ENCODE results near the gene ACER3. TPM values are rescaled to one million over a fixed set of nuclear protein-coding genes. Genes with fewer than 3 reads are reported as not detected.
"Not testable (repeated sequence)": the region's sequence is repeated elsewhere in the genome, so short reads cannot be mapped to it uniquely, and the experiment has no call there.

ACER3 gene
- total RNA-seq, 1 donor from 2014 or later, result 46.5 TPM

GRCh38 chr11:76836613-76837291, 24.0 kb upstream of the ACER3 start:
- no peak for DNase-seq (ENCODE audit: low spot score)

DNA sequence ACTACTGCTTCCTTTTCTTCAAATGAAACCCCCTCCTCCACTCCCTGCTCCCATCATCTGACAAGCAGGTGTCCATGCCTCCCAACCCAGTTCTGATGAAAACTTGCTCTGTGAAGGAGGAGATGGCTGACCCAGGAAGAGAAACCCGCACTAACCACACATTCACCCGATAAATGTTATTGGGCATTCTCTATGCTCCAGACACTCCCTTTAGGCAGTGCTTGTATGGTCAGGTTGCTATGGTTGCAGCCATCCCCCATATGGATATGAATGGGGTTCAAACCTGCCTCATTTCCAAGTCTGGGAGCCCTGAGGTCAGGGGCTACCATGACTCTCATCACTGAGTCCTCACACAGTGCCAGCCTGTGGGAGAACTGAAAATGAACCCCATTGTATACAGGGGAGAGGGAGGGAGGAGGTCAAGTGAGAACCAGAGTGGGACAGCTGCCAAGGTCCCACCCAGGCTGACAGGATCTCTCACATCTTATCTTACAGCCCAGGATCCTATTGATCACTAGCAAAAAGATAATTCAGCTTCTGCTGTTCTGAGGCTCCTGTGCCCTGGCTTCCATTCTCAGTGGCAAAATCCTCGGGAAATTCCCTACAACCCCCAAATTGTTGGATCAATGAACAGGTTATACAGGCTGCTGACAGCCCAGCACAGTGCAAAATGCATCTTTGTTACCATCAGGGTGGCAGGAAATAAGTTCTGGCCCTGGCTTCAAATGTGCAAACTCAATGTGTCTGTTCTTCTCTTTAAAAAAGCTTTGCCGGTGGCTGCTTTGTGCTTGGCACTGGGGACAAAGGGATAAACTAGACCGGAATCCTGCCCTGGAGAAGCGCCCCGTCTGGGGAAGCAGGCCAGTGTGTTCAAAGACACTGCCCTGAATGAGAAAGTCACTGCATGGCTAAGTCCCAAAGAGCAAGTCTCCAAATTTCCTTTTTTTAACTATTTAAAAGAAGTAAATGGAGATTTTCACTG, 22.7 kb upstream of the ACER3 start:
- DNase-seq (ENCODE audit: low spot score), result no peak

DNA sequence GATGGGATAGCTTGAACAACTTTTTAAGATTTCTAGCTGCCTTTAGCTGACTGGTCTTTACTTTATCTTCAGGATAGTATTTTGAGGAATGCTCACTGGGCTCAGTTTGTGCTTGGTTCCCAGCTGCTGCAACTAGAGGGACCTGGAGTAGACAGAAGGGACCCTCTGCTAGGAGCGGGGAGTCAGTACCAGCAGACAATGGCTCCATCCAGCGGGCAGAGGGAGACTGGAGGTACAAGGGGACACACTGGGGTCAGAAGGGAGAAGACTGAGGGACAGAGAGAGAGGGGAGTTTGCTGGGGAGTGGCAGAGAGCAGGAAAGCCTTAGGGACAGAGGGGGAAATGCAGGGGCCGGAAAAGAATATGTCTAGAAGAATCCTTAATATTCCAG, 22.0 kb upstream of the ACER3 start:
- no peak for DNase-seq (ENCODE audit: low spot score)

DNA sequence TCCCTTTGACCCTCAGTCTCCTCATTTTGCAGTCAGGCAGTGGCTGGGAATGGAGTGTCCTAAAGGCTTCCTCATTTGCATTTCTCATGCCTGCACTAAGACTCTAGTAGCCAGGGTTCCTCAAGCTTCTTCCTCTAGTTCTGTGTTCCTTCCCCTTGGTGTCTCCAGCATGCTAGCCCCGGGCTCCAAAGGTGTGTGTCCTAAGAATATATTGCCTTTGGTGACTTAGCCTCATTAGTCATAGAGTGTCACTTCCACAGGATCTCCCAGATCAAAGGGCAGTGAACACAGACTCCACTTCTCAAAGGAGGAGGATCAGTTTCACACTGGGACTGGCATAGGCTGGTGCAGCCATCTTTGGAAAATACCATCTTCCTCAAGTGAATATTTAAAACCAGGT, 21.4 kb upstream of the ACER3 start:
- no peak for DNase-seq (ENCODE audit: low spot score)

DNA sequence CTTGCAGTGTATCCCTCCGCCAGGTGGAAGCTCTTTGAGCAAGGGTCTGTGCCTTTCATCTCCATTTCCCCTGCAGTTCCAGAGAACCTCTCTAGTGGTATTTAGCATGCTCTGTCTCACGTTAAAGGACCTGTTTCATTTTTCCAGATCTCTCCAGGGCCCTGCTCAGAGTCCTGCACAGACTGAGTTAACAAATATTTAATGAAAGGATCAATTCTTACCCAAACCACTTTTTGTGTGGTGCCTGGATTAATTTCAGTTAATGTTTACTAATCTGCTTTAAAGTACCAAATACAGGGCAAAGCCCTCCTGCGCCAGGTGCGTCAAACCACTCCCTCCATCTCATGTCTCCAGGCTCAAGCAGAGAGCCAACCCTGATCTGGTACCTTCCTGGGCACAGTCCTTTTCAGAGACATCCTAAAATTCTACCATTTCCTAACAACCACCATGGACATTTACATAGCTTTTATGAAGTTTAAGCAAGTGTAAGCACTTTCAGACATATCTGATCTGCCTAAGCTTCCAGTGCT, 18.7 kb upstream of the ACER3 start:
- no peak for DNase-seq (ENCODE audit: low spot score)

- no peak for DNase-seq (ENCODE audit: low spot score)
These were observed 16.8 kb upstream of the ACER3 start for GRCh38 chr11:76843907-76844306.

DNA sequence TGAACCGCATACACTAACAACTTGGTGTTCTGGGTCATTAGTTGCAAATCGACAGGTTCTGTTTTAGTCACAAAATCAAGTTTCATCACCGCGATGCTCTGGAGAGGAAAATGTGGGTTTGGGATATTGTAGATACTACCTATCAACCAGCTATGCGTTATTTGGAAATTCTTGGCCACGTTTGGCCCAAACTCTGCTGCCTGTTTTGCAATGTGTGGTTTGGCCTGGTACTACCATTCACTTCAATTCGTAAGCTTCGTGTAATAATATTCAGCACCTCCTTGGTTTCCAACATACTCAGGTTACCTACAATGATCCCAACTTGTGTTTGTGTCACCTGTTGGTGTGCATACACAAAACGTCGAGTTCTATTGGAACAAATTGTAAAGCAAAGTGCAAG, 16.2 kb upstream of the ACER3 start:
- no peak for DNase-seq (ENCODE audit: low spot score)

- DNase-seq (ENCODE audit: low spot score), result no peak
These were observed 15.6 kb upstream of the ACER3 start for GRCh38 chr11:76845069-76845468.

DNA sequence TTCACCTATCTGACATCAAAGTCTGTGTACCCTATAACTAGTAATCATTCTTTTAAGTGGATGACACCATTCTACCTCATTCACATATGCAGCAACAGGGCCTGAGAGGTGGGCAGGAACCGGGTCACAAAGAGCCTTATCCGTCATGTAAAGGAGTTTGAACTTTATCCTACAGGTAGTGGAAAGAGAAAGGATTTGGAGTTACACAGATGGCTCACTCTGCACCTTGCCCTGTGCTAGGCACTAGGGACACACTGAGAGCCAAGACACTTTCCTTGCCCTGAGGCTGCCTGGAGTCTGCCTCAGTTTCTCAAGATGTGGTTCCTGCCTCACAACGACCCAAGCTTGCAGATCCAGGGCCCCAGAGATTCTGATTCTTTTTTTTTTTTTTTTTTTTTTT, 14.3 kb upstream of the ACER3 start:
- DNase-seq (ENCODE audit: low spot score), result no peak

DNA sequence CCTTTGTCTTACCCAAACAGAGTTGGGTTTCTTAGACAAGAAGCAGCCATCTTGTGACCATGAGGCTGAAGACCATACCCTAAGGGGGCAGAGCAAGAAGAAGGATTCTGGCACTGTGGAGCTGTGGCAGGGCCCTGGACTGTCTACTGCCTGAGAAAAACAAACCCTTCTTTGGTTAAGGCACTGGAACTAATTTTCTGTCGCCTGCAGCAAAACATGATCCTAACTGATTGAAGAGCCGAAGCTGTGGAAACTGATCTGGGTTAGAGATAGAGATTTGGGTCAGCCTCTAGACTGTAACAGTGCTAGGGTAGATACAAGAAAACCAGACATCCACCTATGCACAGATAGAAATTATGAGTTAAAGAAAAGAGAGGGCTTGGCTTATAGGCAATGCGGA, 11.3 kb upstream of the ACER3 start:
- no peak for DNase-seq (ENCODE audit: low spot score)

DNA sequence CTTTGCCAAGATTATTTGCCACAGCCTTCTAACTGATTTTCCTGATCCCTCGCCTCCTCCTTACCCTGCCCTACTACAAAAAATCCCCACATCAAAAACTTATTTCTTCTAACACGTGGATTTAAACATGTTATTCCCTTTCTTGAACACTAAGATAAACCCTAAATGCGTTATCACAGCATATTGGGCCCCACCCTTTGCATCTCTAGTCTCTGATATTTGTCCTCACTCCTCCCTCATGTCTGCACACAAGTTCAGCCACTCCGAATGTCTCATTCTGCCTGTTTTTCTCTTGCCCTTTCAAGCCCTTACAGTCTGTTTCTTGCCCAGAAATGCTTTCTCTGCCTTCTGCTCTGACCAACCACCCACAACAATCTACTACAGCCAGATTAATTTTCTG, 10.6 kb upstream of the ACER3 start:
- DNase-seq (ENCODE audit: low spot score), result no peak

DNA sequence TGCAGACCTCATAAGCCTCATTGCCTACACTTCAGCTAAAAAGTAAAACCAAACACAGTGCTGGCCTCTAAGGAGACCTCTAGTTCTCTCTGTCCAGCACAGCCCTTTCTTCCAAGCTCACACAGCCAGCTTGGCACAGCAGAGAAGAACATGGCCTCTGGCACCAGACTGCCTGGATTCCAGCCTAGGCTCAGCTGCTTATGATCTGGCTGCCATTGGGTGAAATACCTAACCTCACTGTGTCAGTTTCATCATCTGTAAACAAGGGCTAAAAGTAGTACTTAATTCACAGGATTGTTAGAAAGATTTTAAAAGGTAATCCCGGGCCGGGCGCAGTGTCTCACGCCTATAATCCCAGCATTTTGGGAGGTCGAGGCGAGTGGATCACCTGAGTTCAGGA, 9.9 kb upstream of the ACER3 start:
- DNase-seq (ENCODE audit: low spot score), result no peak

DNA sequence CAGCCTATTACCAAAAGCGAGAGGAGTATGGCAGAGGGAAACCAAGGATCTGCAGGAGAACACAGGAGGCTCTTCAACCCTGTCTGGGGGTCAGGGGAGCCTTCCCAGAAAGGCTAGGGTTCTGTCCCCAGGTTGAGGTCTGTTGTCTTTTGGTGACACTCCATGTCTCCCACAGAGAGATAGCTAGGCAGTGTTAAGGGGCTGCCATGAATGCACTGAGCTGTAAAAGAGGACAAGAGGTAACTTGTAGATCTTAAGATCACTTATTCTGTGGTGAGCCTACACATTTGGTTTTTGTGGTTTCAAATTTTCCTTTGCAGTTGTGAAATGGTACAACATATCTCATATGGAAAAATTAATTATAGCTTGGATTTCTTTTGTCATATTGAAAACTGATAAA, 6.0 kb upstream of the ACER3 start:
- DNase-seq (ENCODE audit: low spot score), result no peak

DNA sequence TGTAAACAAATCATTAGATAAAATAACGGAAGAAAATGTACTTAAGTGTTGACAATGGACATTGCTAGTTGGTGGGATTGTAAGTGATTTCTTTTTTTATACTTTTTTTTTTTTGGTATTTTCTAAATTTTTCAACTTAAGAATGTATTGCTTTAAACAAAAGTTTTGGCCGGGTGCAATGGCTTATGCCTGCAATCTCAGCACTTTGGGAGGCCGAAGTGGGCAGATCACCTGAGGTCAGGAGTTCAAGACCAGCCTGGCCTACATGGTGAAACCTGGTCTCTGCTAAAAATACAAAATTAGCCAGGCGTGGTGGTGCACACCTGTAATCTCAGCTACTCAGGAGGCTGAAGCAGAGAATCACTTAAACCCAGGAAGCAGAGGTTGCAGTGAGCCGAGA, 5.0 kb upstream of the ACER3 start:
- not testable (repeated sequence) for DNase-seq (ENCODE audit: low spot score)

DNA sequence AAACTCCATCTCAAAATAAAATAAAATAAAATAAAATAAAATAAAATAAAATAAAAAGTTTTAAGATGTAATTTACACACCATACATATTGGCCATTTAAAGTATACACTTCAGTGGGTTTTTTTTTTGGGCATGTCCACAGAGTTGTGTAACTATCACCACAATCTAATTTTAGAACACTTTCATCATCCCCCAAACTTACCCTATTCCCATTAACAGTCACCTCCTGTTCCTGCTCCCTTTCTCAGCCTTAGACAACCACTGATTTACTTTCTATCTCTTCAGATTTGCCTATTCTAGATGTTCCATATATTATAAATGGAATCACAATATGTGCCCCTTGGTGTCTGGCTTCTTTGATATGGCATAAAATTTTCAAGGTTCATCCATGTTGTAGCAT, 4.6 kb upstream of the ACER3 start:
- DNase-seq (ENCODE audit: low spot score), result no peak

DNA sequence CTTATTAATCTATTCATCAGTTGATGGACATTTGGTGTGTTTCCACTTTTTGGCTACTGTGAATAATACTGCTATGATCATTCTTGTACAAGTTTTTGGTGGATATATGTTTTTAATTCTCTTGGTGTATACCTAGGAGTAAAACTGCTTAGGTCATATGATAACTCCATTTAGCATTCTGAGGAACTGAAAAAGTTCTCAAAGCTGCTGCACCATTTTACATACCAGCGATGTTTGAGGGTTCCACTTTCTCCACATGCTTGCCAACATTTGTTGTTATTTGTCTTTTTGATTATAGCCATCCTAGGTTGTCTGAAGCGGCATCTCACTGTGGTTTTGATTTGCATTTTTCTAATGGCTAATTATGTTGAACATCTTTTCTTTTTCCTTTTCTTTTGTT, 4.1 kb upstream of the ACER3 start:
- DNase-seq (ENCODE audit: low spot score), result no peak

DNA sequence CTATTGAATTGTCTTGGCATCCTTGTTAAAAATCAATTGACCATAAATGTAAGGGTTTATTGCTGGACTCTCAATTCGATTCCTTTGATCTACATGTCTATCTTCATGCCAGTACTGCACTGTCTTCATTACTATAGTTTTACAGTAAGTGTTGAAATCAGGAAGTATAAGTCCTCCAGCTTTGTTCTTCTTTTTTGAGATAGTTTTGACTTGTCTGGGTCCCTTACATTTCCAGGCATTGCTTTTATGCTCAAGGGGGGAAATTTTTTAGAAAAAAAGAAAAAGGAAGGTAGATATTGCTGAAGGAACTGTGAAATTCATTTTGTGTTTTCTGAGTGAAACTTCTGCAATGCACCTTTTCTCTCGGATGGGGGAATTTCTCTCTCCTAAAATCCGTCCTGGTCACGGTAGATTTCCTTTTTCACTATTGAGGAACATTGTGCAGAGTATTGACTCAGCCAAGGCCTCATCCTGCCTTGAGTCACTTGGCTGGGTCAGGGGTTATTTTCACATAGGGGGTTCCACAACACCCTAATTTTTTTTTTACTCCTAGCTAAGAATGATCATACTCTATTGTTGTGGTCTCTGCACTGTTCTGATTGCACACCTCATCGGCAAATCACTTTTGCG, 2.8 kb upstream of the ACER3 start:
- no peak for DNase-seq (ENCODE audit: low spot score)

DNA sequence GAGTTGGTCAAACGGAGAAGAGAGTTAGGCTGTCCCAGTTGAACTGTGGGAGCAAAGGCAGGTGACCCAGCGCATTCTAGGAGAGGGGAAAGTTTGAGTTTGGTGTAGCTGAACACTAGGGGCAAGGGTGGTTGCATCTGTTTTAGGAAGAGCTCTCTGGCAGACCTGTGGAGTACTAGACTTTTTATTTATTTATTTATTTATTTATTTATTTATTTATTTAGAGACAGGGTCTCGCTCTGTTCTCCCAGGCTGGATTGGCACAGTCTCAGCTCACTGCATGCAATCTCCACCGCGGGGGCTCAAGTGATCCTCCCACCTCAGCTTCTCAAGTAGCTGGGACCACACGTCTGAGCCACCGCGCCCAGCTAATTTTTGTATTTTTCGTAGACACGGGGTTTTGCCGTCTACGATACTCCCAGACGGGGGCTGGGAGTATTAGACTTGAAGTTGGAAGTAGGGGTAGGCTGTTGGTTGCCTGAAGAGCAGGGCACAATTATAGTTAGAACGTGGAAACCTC, 950 bp upstream of the ACER3 start:
- DNase-seq (ENCODE audit: low spot score), result no peak

- no peak for DNase-seq (ENCODE audit: low spot score)
These were observed 804 bp downstream of the ACER3 start for GRCh38 chr11:76861490-76861953.

- not testable (repeated sequence) for DNase-seq (ENCODE audit: low spot score)
These were observed 2.1 kb downstream of the ACER3 start for GRCh38 chr11:76862794-76863193.

DNA sequence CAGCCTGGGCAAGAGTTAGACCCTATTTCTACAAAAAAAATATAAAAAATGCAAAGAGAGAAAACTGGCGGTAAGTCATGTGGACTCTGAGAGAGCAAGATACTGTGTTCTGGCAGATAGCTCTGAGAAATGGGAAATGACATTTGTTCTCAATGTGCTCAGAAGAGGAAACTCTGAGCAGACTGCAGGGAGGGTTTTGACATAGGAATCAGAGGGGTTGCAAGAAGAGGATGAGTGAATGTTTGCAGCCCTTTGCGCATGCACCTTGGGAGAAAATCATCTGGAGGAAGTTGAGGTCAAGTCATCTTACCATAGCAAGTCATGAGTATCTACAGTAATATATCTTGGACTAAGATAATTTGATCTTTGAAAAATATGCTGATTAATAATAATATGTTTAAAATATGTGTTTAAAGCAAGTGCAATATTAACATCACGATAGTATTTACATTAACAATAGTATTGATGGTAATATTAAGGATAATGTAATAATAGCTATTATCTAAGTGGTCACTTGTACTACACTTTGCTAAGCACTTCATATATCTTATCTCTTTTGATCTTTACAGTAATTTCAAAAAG, 2.6 kb downstream of the ACER3 start:
- no peak for DNase-seq (ENCODE audit: low spot score)

Measured in mesenteric fat pad (tissue), 1 donor.